ENCODE data around the gene CRABP2.

CRABP2 gene

GRCh38 chr1:156742017-156742416, 36.6 kb upstream of the CRABP2 start:
- no peak for DNase-seq (ENCODE audit: low read depth in 2 of 2)

GRCh38 chr1:156741481-156741983, 36.1 kb upstream of the CRABP2 start:
- DNase-seq (ENCODE audit: low read depth in 2 of 2), result no peak

- DNase-seq (ENCODE audit: low read depth in 2 of 2), result peak; percentile 92 to 93
Observed at GRCh38 chr1:156740741-156741480, 35.5 kb upstream of the CRABP2 start, which contains the start of gene MRPL24. TSS of gene MRPL24 (minus strand) at chr1:156741088. CDS start at chr1:156738704, 2,384 bp downstream.

GRCh38 chr1:156740237-156740740, 34.9 kb upstream of the CRABP2 start:
- no peak for DNase-seq (ENCODE audit: low read depth in 2 of 2)

GRCh38 chr1:156738916-156739315, 33.5 kb upstream of the CRABP2 start:
- DNase-seq (ENCODE audit: low read depth in 2 of 2), result no peak

GRCh38 chr1:156738407-156738806, 33.0 kb upstream of the CRABP2 start:
- no peak for DNase-seq (ENCODE audit: low read depth in 2 of 2)

GRCh38 chr1:156733989-156734584, 28.7 kb upstream of the CRABP2 start:
- DNase-seq (ENCODE audit: low read depth in 2 of 2), result no peak

GRCh38 chr1:156728599-156729462, 23.4 kb upstream of the CRABP2 start, which contains the start of gene ISG20L2:
TSS of gene ISG20L2 (minus strand) at chr1:156728766. CDS start at chr1:156727652, 1,114 bp downstream.
- DNase-seq (ENCODE audit: low read depth in 2 of 2), result peak; percentile 91 to 96

- DNase-seq (ENCODE audit: low read depth in 2 of 2), result peak; percentile 73 to 78
Observed at GRCh38 chr1:156727926-156728598, 22.7 kb upstream of the CRABP2 start, which contains the start of gene METTL25B. TSS of gene METTL25B (plus strand) at chr1:156728469. CDS start at chr1:156729105, 636 bp downstream.

GRCh38 chr1:156727492-156727891, 22.1 kb upstream of the CRABP2 start:
- no peak for DNase-seq (ENCODE audit: low read depth in 2 of 2)

- DNase-seq (ENCODE audit: low read depth in 2 of 2), result peak in 1 of 2 donors; percentile 59
Observed at GRCh38 chr1:156726549-156727226, 21.3 kb upstream of the CRABP2 start.

- DNase-seq (ENCODE audit: low read depth in 2 of 2), result peak; percentile 74 to 77
Observed at GRCh38 chr1:156725683-156726280, 20.4 kb upstream of the CRABP2 start.

- no peak for DNase-seq (ENCODE audit: low read depth in 2 of 2)
Observed at GRCh38 chr1:156721535-156721934, 16.2 kb upstream of the CRABP2 start.

GRCh38 chr1:156721131-156721530, 15.7 kb upstream of the CRABP2 start:
- no peak for DNase-seq (ENCODE audit: low read depth in 2 of 2)

- no peak for DNase-seq (ENCODE audit: low read depth in 2 of 2)
Observed at GRCh38 chr1:156717351-156717750, 12.0 kb upstream of the CRABP2 start.

- DNase-seq (ENCODE audit: low read depth in 2 of 2), result no peak
Observed at GRCh38 chr1:156714830-156715229, 9.4 kb upstream of the CRABP2 start.

GRCh38 chr1:156712626-156713025, 7.2 kb upstream of the CRABP2 start:
- no peak for DNase-seq (ENCODE audit: low read depth in 2 of 2)

GRCh38 chr1:156711011-156711817, 5.8 kb upstream of the CRABP2 start:
- DNase-seq (ENCODE audit: low read depth in 2 of 2), result no peak
